ENCODE measurements around the gene HTT.

HTT gene

DNA sequence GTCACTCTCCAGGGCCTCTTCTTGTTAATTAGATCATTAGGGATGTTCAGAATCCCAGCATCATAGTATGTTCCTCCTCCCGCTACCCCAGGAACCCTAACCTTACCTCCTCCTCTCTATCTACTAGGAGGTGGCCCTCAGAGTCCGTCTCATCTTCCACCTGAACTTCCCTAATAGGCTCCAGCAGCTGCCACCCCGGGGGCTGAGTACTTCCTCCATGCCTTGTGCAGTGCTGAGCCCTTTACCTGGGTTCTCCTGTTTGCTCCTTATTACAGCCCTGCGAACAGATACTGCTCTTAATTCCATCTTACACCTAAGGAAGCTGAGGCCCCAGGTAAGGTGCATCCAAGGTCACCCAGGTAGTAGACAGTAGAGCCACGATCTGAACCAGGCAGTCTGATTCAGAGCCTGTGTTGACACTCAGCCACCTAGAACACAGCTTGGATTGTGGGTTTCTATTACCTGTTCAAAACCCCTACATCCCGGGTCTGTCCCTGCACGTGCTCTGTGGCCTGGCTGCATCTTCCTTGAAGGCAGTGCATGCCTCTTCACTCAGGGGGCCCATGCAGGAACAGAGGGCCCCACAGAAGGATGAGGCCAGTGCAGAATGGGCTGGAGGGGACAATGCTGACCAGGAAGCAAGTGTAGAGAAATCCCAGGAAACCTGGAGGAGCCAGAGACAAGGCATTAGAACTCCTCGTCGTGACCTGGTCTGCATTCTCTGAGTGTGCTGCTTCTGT lies 123.1 kb downstream of the HTT start:
- Histone ChIP-seq H2BK5ac (ENCODE audit: low read length) (no peak overlapping the region), H3K4me3 (ENCODE audit: low read length in 2 of 2) (no peak overlapping the region), H2BK12ac (ENCODE audit: low read length) (no peak overlapping the region), H2BK120ac (ENCODE audit: low read depth, low read length) (no peak overlapping the region), H3K9ac (ENCODE audit: low read depth, low read length, poor library complexity) (peak overlapping the region; percentile 7), H3K4ac (ENCODE audit: low read length) (no peak overlapping the region), H2AFZ (ENCODE audit: low read length) (no peak overlapping the region), H2AK5ac (ENCODE audit: low read depth, low read length) (no peak overlapping the region), H3K23ac (ENCODE audit: low read depth, low read length, poor library complexity) (no peak overlapping the region), H3K4me2 (ENCODE audit: insufficient read depth, low read length, poor library complexity, severe bottlenecking) (no peak overlapping the region), H4K91ac (ENCODE audit: low read depth, low read length, poor library complexity) (no peak overlapping the region), H3K18ac (ENCODE audit: low read length) (no peak overlapping the region), H2BK15ac (ENCODE audit: low read length) (no peak overlapping the region), H3K4me1 (ENCODE audit: control insufficient read depth in 2 of 2, insufficient read depth in 1 of 2, low read depth in 1 of 2, low read length in 2 of 2) (no peaks in the 10 kb centered on the region), H3K27me3 (ENCODE audit: control insufficient read depth in 3 of 3, insufficient read depth in 3 of 3, low read depth in 1 of 3, low read length in 3 of 3) (no peaks in the 10 kb centered on the region), H3K27ac (replicated peaks; ENCODE audit: low read length) (no peak overlapping the region), H3K14ac (ENCODE audit: low read length) (no peak overlapping the region), H3K9me3 (replicated peaks in 1 of 2; ENCODE audit: control insufficient read depth in 2 of 2, insufficient read depth in 1 of 2, low read depth in 1 of 2, low read length in 2 of 2) (no peaks in the 10 kb centered on the region), H4K8ac (ENCODE audit: low read depth, low read length) (no peak overlapping the region), H3K79me1 (ENCODE audit: low read depth, low read length) (no peaks in the 10 kb centered on the region), H3K36me3 (replicated peaks in 1 of 2; ENCODE audit: control insufficient read depth in 2 of 2, insufficient read depth in 2 of 2, low read length in 2 of 2) (peaks cover 22 to 80% of the 10 kb centered on the region in 2 donors)
- WGBS, 2 donors (ENCODE audit: extremely low coverage in 2 of 2, insufficient read length in 2 of 2, insufficient replicate concordance in 1 of 2): no CpG with 5 or more reads among the region's 9 CpGs
- DNase-seq (ENCODE audit: low spot score): no peak

DNA sequence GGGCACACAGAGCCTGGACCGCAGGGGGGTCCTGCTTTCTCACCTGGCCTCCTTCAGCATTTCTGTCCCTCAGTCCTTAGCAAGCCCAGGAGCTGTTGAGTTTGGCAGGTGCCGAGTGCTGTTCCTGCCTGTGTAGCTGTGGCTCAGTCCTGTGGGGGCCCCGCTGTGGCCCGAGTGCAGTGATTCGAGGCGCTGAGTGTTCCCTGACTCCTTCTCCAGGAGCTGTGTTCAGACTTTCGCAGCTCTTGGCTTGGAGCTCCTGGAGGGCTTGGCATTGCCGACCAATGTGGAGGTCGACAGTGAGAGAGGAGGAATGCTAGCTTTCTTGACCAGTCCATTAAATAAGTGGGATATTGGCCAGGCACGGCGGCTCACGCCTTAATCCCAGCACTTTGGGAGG lies 124.4 kb downstream of the HTT start:
- Histone ChIP-seq H2AFZ (ENCODE audit: low read length) (no peak overlapping the region), H3K23ac (ENCODE audit: low read depth, low read length, poor library complexity) (no peak overlapping the region), H3K4me2 (ENCODE audit: insufficient read depth, low read length, poor library complexity, severe bottlenecking) (no peak overlapping the region), H3K79me1 (ENCODE audit: low read depth, low read length) (no peaks in the 10 kb centered on the region), H4K91ac (ENCODE audit: low read depth, low read length, poor library complexity) (no peak overlapping the region), H2BK12ac (ENCODE audit: low read length) (no peak overlapping the region), H3K4me1 (ENCODE audit: control insufficient read depth in 2 of 2, insufficient read depth in 1 of 2, low read depth in 1 of 2, low read length in 2 of 2) (no peaks in the 10 kb centered on the region), H3K36me3 (replicated peaks in 1 of 2; ENCODE audit: control insufficient read depth in 2 of 2, insufficient read depth in 2 of 2, low read length in 2 of 2) (peaks cover 20 to 80% of the 10 kb centered on the region in 2 donors), H3K27ac (replicated peaks; ENCODE audit: low read length) (no peak overlapping the region), H3K4me3 (ENCODE audit: low read length in 2 of 2) (no peak overlapping the region), H3K9me3 (replicated peaks in 1 of 2; ENCODE audit: control insufficient read depth in 2 of 2, insufficient read depth in 1 of 2, low read depth in 1 of 2, low read length in 2 of 2) (no peaks in the 10 kb centered on the region), H2AK5ac (ENCODE audit: low read depth, low read length) (no peak overlapping the region), H3K14ac (ENCODE audit: low read length) (no peak overlapping the region), H2BK5ac (ENCODE audit: low read length) (no peak overlapping the region), H2BK15ac (ENCODE audit: low read length) (no peak overlapping the region), H3K9ac (ENCODE audit: low read depth, low read length, poor library complexity) (peak overlapping the region; percentile 27), H3K4ac (ENCODE audit: low read length) (no peak overlapping the region), H2BK120ac (ENCODE audit: low read depth, low read length) (no peak overlapping the region), H3K27me3 (ENCODE audit: control insufficient read depth in 3 of 3, insufficient read depth in 3 of 3, low read depth in 1 of 3, low read length in 3 of 3) (no peaks in the 10 kb centered on the region), H3K18ac (ENCODE audit: low read length) (peak overlapping the region; percentile 52), H4K8ac (ENCODE audit: low read depth, low read length) (no peak overlapping the region)
- no CpG with 5 or more reads among the region's 12 CpGs for WGBS, 2 donors (ENCODE audit: extremely low coverage in 2 of 2, insufficient read length in 2 of 2, insufficient replicate concordance in 1 of 2)
- DNase-seq (ENCODE audit: low spot score): no peak

DNA sequence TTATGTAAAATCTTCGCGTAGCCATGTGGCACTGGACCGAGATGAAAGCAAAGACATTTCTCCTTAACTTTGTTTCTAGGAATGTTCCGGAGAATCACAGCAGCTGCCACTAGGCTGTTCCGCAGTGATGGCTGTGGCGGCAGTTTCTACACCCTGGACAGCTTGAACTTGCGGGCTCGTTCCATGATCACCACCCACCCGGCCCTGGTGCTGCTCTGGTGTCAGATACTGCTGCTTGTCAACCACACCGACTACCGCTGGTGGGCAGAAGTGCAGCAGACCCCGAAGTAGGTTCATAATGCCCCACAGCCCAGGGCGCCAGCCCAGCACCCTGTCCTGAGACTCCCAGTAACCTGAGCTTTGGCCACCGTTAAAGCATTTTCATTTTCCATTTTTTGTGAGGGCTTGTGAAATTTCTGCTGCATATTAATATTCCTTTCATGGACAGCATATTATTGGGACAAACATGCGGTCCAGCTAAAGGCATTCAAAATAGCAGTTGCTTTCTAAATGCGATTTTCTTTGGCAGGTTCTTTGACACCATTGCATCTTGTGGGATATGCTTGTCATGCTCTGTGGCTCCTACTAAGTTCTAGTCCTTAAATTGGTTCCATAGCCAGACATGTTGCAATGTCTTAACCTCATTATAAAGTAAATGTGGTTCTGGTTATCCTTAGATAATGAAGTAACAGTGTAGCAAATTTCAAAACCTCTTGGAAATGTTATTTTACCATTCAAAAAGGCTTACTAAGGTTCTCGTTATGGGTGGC lies 125.4 kb downstream of the HTT start:
- no peak for DNase-seq (ENCODE audit: low spot score)
- WGBS, 2 donors (ENCODE audit: extremely low coverage in 2 of 2, insufficient read length in 2 of 2, insufficient replicate concordance in 1 of 2): no CpG with 5 or more reads among the region's 17 CpGs
- no peak overlapping the region for H3K14ac ChIP-seq (ENCODE audit: low read length)
- H3K4ac ChIP-seq (ENCODE audit: low read length): no peak overlapping the region
- no peak overlapping the region for H2BK5ac ChIP-seq (ENCODE audit: low read length)
- no peak overlapping the region for H2AK5ac ChIP-seq (ENCODE audit: low read depth, low read length)
- no peak overlapping the region for H3K23ac ChIP-seq (ENCODE audit: low read depth, low read length, poor library complexity)
- H3K36me3 ChIP-seq (replicated peaks in 1 of 2; ENCODE audit: control insufficient read depth in 2 of 2, insufficient read depth in 2 of 2, low read length in 2 of 2): peaks cover 18 to 82% of the 10 kb centered on the region in 2 donors
- H2BK12ac ChIP-seq (ENCODE audit: low read length): no peak overlapping the region
- no peak overlapping the region for H3K27ac ChIP-seq (replicated peaks; ENCODE audit: low read length)
- H3K4me3 ChIP-seq (ENCODE audit: low read length in 2 of 2): no peak overlapping the region
- H3K18ac ChIP-seq (ENCODE audit: low read length): no peak overlapping the region
- H3K79me1 ChIP-seq (ENCODE audit: low read depth, low read length): no peaks in the 10 kb centered on the region
- H2AFZ ChIP-seq (ENCODE audit: low read length): no peak overlapping the region
- H2BK120ac ChIP-seq (ENCODE audit: low read depth, low read length): no peak overlapping the region
- no peaks in the 10 kb centered on the region for H3K4me1 ChIP-seq (ENCODE audit: control insufficient read depth in 2 of 2, insufficient read depth in 1 of 2, low read depth in 1 of 2, low read length in 2 of 2)
- no peak overlapping the region for H3K4me2 ChIP-seq (ENCODE audit: insufficient read depth, low read length, poor library complexity, severe bottlenecking)
- H3K9ac ChIP-seq (ENCODE audit: low read depth, low read length, poor library complexity): no peak overlapping the region
- H4K91ac ChIP-seq (ENCODE audit: low read depth, low read length, poor library complexity): no peak overlapping the region
- H3K27me3 ChIP-seq (ENCODE audit: control insufficient read depth in 3 of 3, insufficient read depth in 3 of 3, low read depth in 1 of 3, low read length in 3 of 3): no peaks in the 10 kb centered on the region
- H2BK15ac ChIP-seq (ENCODE audit: low read length): no peak overlapping the region
- no peak overlapping the region for H4K8ac ChIP-seq (ENCODE audit: low read depth, low read length)
- H3K9me3 ChIP-seq (replicated peaks in 1 of 2; ENCODE audit: control insufficient read depth in 2 of 2, insufficient read depth in 1 of 2, low read depth in 1 of 2, low read length in 2 of 2): no peaks in the 10 kb centered on the region

DNA sequence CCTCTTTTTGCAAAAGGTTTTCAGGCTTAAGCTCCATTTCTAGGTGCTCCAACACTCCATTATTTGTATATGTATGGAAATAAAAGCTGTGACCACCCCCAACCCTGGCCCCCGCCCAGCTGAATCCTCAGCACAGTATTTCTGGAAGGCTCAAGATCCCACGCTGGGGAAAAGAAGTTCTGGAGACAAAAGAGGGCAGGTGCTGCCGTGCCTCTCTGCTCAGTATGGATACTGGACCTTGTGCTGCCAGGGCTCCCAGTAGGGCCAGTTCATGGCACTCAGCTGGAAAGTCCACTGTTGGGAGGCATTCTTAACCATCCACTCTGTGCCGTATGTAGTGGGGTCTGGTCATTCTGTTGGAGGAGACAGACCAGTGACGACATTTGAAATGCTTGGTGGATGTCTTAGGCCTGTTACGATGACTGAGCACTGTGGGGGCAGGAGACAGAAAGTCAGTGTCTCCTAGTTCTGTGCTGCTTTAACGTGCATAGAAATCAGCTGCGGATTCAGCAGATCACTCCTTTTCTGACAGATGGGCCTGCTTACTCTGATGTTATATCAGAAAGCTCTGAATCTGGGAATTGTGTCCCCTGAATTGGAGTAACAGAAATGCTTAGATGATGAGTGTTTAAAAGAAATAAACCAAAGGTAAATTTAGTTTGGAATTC lies 126.1 kb downstream of the HTT start:
- Histone ChIP-seq H2AFZ (ENCODE audit: low read length) (no peak overlapping the region), H2BK120ac (ENCODE audit: low read depth, low read length) (no peak overlapping the region), H3K18ac (ENCODE audit: low read length) (no peak overlapping the region), H3K27ac (replicated peaks; ENCODE audit: low read length) (no peak overlapping the region), H3K36me3 (replicated peaks in 1 of 2; ENCODE audit: control insufficient read depth in 2 of 2, insufficient read depth in 2 of 2, low read length in 2 of 2) (peaks cover 16 to 75% of the 10 kb centered on the region in 2 donors), H3K4me2 (ENCODE audit: insufficient read depth, low read length, poor library complexity, severe bottlenecking) (no peak overlapping the region), H3K27me3 (ENCODE audit: control insufficient read depth in 3 of 3, insufficient read depth in 3 of 3, low read depth in 1 of 3, low read length in 3 of 3) (no peaks in the 10 kb centered on the region), H2BK12ac (ENCODE audit: low read length) (no peak overlapping the region), H4K91ac (ENCODE audit: low read depth, low read length, poor library complexity) (no peak overlapping the region), H2AK5ac (ENCODE audit: low read depth, low read length) (no peak overlapping the region), H3K4me1 (ENCODE audit: control insufficient read depth in 2 of 2, insufficient read depth in 1 of 2, low read depth in 1 of 2, low read length in 2 of 2) (peaks cover 0 to under 1% of the 10 kb centered on the region in 2 donors), H3K9me3 (replicated peaks in 1 of 2; ENCODE audit: control insufficient read depth in 2 of 2, insufficient read depth in 1 of 2, low read depth in 1 of 2, low read length in 2 of 2) (no peaks in the 10 kb centered on the region), H3K4me3 (ENCODE audit: low read length in 2 of 2) (no peak overlapping the region), H3K4ac (ENCODE audit: low read length) (no peak overlapping the region), H3K9ac (ENCODE audit: low read depth, low read length, poor library complexity) (no peak overlapping the region), H3K79me1 (ENCODE audit: low read depth, low read length) (no peaks in the 10 kb centered on the region), H2BK5ac (ENCODE audit: low read length) (no peak overlapping the region), H3K14ac (ENCODE audit: low read length) (no peak overlapping the region), H2BK15ac (ENCODE audit: low read length) (no peak overlapping the region), H4K8ac (ENCODE audit: low read depth, low read length) (no peak overlapping the region), H3K23ac (ENCODE audit: low read depth, low read length, poor library complexity) (no peak overlapping the region)
- no peak for DNase-seq (ENCODE audit: low spot score)
- no CpG with 5 or more reads among the region's 8 CpGs for WGBS, 2 donors (ENCODE audit: extremely low coverage in 2 of 2, insufficient read length in 2 of 2, insufficient replicate concordance in 1 of 2)
